GM23338 (cell line): ENCODE measurements around the gene NECTIN3. TPM values are rescaled to one million over a fixed set of nuclear protein-coding genes. Genes with fewer than 3 reads are reported as not detected.
A peak's percentile ranks its signal among the peaks of the same experiment; 100 is the strongest.

Experiments
- ATAC-seq: fragments of 200-7000 bp; cut with Tn5 transposase; 3 replicates; pipeline ENCODE4 v1.9.1; 2020
- DNase-seq: peaks from one replicate; pipeline ENCODE4 v3.0.0-alpha.2; 2015; ENCODE audit warnings: low spot score
- H2AFZ ChIP-seq: fragments of 200-600 bp; sonication (generic); 2 replicates; pipeline ENCODE4 v1.8.0; 2016; ENCODE audit warnings: antibody characterized with exemption, mild to moderate bottlenecking, moderate library complexity
- H3F3A ChIP-seq: fragments of 200-600 bp; sonication (generic); replicated peaks from 2 replicates; pipeline ENCODE4 v1.8.0; 2017; ENCODE audit warnings: antibody characterized with exemption, mixed run types, low read depth
- H3K27ac ChIP-seq: fragments of 200-600 bp; sonication (generic); 2 replicates; pipeline ENCODE4 v1.6.1; 2016; ENCODE audit warnings: low read depth
- H3K27me3 ChIP-seq: fragments of 200-600 bp; sonication (generic); 2 replicates; pipeline ENCODE4 v1.8.0; 2016; ENCODE audit warnings: mild to moderate bottlenecking, mixed run types, moderate library complexity; ENCODE audit not compliant: insufficient read depth
- H3K36me3 ChIP-seq: fragments of 200-600 bp; sonication (generic); 2 replicates; pipeline ENCODE4 v1.8.0; 2016; ENCODE audit warnings: mild to moderate bottlenecking; ENCODE audit not compliant: insufficient read depth
- H3K4me1 ChIP-seq: fragments of 200-600 bp; sonication (generic); 2 replicates; pipeline ENCODE4 v1.8.0; 2016; ENCODE audit warnings: mild to moderate bottlenecking, moderate library complexity; ENCODE audit not compliant: insufficient read depth
- H3K4me2 ChIP-seq: fragments of 200-600 bp; sonication (generic); 2 replicates; pipeline ENCODE4 v1.7.1; 2017; ENCODE audit warnings: mixed run types
- H3K4me3 ChIP-seq: fragments of 200-600 bp; sonication (generic); 2 replicates; pipeline ENCODE4 v1.6.1; 2016; ENCODE audit warnings: mixed run types
- H3K79me2 ChIP-seq: fragments of 200-600 bp; sonication (generic); replicated peaks from 2 replicates; pipeline ENCODE4 v1.8.0; 2017; ENCODE audit warnings: mild to moderate bottlenecking; ENCODE audit not compliant: insufficient read depth
- H3K9me2 ChIP-seq: fragments of 200-600 bp; sonication (generic); 2 replicates; pipeline ENCODE4 v1.8.0; 2017; ENCODE audit not compliant: insufficient read depth
- H4K20me1 ChIP-seq: fragments of 200-600 bp; sonication (generic); replicated peaks from 2 replicates; pipeline ENCODE4 v1.8.0; 2017; ENCODE audit warnings: mild to moderate bottlenecking; ENCODE audit not compliant: insufficient read depth
- H3K27ac Mint-ChIP-seq: 2 replicates; pipeline ENCODE4 v1.8.0; 2020; ENCODE audit warnings: inconsistent platforms, mild to moderate bottlenecking, moderate library complexity, mixed read lengths
- H3K27me3 Mint-ChIP-seq: 3 replicates; pipeline ENCODE4 v1.8.0; 2022; ENCODE audit warnings: low read depth, mild to moderate bottlenecking, moderate library complexity, mixed read lengths, inconsistent platforms; ENCODE audit not compliant: insufficient read depth, poor library complexity
- H3K36me3 Mint-ChIP-seq: 3 replicates; pipeline ENCODE4 v1.8.0; 2021; ENCODE audit warnings: low read depth, mild to moderate bottlenecking, inconsistent platforms, moderate library complexity, mixed read lengths
- H3K4me1 Mint-ChIP-seq: 3 replicates; pipeline ENCODE4 v1.8.0; 2020; ENCODE audit warnings: mild to moderate bottlenecking, inconsistent platforms, mixed read lengths
- H3K4me3 Mint-ChIP-seq: 3 replicates; pipeline ENCODE4 v1.8.0; 2021; ENCODE audit warnings: moderate library complexity, mild to moderate bottlenecking, inconsistent platforms, mixed read lengths
- H3K9me3 Mint-ChIP-seq: 3 replicates; pipeline ENCODE4 v1.8.0; 2020; ENCODE audit warnings: moderate library complexity, mild to moderate bottlenecking, inconsistent platforms, mixed read lengths
- CREB1 ChIP-seq: fragments of 250-450 bp; sonication (Bioruptor Pico); IDR thresholded peaks from 2 replicates; pipeline ENCODE4 v1.5.0; 2020; ENCODE audit warnings: low read depth, mild to moderate bottlenecking, moderate library complexity
- EZH2 ChIP-seq: fragments of 200-600 bp; sonication (generic); IDR thresholded peaks from one replicate; pipeline ENCODE4 v1.8.0; 2017; ENCODE audit warnings: antibody characterized with exemption, mild to moderate bottlenecking, low read depth; ENCODE audit not compliant: unreplicated experiment
- EZH2phosphoT487 ChIP-seq: fragments of 200-600 bp; sonication (generic); IDR thresholded peaks from one replicate; pipeline ENCODE4 v1.8.1; 2018; ENCODE audit warnings: antibody characterized with exemption; ENCODE audit not compliant: unreplicated experiment
- NANOG ChIP-seq: IDR thresholded peaks from 2 replicates; pipeline ENCODE4 v1.6.1; 2016; ENCODE audit warnings: antibody characterized with exemption, borderline replicate concordance
- POLR2AphosphoS5 ChIP-seq: IDR thresholded peaks from 2 replicates; pipeline ENCODE4 v1.6.1; 2016; ENCODE audit warnings: antibody characterized with exemption, low read depth
- STAT1 ChIP-seq: IDR thresholded peaks from one replicate; pipeline ENCODE4 v1.6.1; 2016; ENCODE audit warnings: antibody characterized with exemption; ENCODE audit not compliant: unreplicated experiment
- ZNF114 ChIP-seq: fragments of 250-450 bp; sonication (Bioruptor Pico); IDR thresholded peaks from 2 replicates; pipeline ENCODE4 v1.5.0; 2020; ENCODE audit warnings: mild to moderate bottlenecking, moderate library complexity
- ZNF331 ChIP-seq: fragments of 250-450 bp; sonication (Bioruptor Pico); IDR thresholded peaks from 2 replicates; pipeline ENCODE4 v1.5.0; 2020; ENCODE audit warnings: low read depth, mild to moderate bottlenecking, moderate library complexity
- polyA plus RNA-seq: library from polyadenylated mRNA; unstranded; fragments of >200 nt; fragmentation: Nextera tagmentation; extraction: Ambion mirVana; gene quantifications from 2 replicates; pipeline ENCODE4 v1.2.1, GENCODE V29; 2016
- total RNA-seq: library from RNA; depleted of rRNA; stranded (reverse); fragments of >200 nt; shearing (Covaris generic); gene quantifications from 2 replicates; pipeline ENCODE4 v1.2.3, GENCODE V29; 2014
- TF ChIP-seq, protein P1 (sequence below), 2 experiments: fragments of 200-600 bp in 1 of 2; sonication (generic) in 1 of 2; conservative IDR thresholded peaks; 2 replicates each; pipeline versions ENCODE4 v1.5.1 to v1.6.1; 2016 to 2017; ENCODE audit warnings: antibody characterized with exemption in 2 of 2, low read depth in 2 of 2, mild to moderate bottlenecking in 2 of 2, moderate library complexity in 1 of 2
- TF ChIP-seq, protein P2 (sequence below): fragments of 250-450 bp; sonication (Bioruptor Pico); IDR thresholded peaks from 2 replicates; pipeline ENCODE4 v1.5.0; 2020; ENCODE audit warnings: mild to moderate bottlenecking, moderate library complexity

The NECTIN3 gene
- total and polyA plus RNA-seq, 2 experiments from 2014 or later: 16.0 to 48.2 TPM

DNA sequence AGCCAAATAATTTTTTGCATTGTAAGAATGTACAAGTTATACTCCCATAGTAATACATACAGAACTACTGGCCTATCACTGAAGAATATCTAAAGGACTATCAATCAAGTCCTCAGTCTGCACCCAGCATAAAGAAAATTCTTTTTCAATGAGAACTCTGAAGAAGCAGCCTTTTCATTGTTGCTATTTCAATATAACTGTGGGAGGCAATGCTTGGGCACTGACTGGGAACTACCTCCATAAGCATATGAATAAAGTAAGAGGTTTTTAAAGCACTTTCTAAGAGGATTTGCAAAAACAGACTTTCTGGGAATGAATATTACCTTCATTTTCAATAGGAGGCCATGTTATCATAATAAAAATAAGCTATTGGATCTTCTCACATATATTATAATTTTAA lies 24.6 kb upstream of the NECTIN3 start:
- H3K36me3 ChIP-seq: no peaks in the 10 kb centered on the region
- no peak overlapping the region for H3K4me3 ChIP-seq
- Mint-ChIP-seq H3K27me3 (no peaks in the 10 kb centered on the region), H3K36me3 (peaks cover 30% of the 10 kb centered on the region; the same call in 2 of the 3 replicates), H3K4me3 (no peak overlapping the region), H3K9me3 (peaks cover 20% of the 10 kb centered on the region), H3K27ac (peak overlapping the region; percentile 71), H3K4me1 (peaks cover 47% of the 10 kb centered on the region)
- H3K27ac ChIP-seq: peak overlapping the region; percentile 68
- peak; percentile 98 for ATAC-seq
- H3K27me3 ChIP-seq: no peaks in the 10 kb centered on the region
- H3K9me2 ChIP-seq: no peaks in the 10 kb centered on the region
- H4K20me1 ChIP-seq: no peaks in the 10 kb centered on the region
- TF ChIP-seq EZH2phosphoT487 (no peak), ZNF331 (no peak), EZH2 (no peak), CREB1 (no peak), ZNF114 (CRISPR knock-in tag) (no peak), STAT1 (no peak), POLR2AphosphoS5 (no peak), NANOG (peak; percentile 85)
- TF ChIP-seq, protein P1, sequence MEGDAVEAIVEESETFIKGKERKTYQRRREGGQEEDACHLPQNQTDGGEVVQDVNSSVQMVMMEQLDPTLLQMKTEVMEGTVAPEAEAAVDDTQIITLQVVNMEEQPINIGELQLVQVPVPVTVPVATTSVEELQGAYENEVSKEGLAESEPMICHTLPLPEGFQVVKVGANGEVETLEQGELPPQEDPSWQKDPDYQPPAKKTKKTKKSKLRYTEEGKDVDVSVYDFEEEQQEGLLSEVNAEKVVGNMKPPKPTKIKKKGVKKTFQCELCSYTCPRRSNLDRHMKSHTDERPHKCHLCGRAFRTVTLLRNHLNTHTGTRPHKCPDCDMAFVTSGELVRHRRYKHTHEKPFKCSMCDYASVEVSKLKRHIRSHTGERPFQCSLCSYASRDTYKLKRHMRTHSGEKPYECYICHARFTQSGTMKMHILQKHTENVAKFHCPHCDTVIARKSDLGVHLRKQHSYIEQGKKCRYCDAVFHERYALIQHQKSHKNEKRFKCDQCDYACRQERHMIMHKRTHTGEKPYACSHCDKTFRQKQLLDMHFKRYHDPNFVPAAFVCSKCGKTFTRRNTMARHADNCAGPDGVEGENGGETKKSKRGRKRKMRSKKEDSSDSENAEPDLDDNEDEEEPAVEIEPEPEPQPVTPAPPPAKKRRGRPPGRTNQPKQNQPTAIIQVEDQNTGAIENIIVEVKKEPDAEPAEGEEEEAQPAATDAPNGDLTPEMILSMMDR (conservative IDR thresholded peaks at IDR 0.05; ENCODE audit: low read depth in 2 of 2): no peak
- TF ChIP-seq, protein P2, sequence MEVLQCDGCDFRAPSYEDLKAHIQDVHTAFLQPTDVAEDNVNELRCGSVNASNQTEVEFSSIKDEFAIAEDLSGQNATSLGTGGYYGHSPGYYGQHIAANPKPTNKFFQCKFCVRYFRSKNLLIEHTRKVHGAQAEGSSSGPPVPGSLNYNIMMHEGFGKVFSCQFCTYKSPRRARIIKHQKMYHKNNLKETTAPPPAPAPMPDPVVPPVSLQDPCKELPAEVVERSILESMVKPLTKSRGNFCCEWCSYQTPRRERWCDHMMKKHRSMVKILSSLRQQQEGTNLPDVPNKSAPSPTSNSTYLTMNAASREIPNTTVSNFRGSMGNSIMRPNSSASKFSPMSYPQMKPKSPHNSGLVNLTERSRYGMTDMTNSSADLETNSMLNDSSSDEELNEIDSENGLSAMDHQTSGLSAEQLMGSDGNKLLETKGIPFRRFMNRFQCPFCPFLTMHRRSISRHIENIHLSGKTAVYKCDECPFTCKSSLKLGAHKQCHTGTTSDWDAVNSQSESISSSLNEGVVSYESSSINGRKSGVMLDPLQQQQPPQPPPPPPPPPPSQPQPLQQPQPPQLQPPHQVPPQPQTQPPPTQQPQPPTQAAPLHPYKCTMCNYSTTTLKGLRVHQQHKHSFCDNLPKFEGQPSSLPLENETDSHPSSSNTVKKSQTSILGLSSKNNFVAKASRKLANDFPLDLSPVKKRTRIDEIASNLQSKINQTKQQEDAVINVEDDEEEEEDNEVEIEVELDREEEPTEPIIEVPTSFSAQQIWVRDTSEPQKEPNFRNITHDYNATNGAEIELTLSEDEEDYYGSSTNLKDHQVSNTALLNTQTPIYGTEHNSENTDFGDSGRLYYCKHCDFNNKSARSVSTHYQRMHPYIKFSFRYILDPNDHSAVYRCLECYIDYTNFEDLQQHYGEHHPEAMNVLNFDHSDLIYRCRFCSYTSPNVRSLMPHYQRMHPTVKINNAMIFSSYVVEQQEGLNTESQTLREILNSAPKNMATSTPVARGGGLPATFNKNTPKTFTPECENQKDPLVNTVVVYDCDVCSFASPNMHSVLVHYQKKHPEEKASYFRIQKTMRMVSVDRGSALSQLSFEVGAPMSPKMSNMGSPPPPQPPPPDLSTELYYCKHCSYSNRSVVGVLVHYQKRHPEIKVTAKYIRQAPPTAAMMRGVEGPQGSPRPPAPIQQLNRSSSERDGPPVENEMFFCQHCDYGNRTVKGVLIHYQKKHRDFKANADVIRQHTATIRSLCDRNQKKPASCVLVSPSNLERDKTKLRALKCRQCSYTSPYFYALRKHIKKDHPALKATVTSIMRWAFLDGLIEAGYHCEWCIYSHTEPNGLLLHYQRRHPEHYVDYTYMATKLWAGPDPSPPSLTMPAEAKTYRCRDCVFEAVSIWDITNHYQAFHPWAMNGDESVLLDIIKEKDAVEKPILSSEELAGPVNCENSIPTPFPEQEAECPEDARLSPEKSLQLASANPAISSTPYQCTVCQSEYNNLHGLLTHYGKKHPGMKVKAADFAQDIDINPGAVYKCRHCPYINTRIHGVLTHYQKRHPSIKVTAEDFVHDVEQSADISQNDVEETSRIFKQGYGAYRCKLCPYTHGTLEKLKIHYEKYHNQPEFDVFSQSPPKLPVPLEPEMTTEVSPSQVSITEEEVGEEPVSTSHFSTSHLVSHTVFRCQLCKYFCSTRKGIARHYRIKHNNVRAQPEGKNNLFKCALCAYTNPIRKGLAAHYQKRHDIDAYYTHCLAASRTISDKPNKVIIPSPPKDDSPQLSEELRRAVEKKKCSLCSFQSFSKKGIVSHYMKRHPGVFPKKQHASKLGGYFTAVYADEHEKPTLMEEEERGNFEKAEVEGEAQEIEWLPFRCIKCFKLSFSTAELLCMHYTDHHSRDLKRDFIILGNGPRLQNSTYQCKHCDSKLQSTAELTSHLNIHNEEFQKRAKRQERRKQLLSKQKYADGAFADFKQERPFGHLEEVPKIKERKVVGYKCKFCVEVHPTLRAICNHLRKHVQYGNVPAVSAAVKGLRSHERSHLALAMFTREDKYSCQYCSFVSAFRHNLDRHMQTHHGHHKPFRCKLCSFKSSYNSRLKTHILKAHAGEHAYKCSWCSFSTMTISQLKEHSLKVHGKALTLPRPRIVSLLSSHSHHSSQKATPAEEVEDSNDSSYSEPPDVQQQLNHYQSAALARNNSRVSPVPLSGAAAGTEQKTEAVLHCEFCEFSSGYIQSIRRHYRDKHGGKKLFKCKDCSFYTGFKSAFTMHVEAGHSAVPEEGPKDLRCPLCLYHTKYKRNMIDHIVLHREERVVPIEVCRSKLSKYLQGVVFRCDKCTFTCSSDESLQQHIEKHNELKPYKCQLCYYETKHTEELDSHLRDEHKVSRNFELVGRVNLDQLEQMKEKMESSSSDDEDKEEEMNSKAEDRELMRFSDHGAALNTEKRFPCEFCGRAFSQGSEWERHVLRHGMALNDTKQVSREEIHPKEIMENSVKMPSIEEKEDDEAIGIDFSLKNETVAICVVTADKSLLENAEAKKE: peak; percentile 49; the same call in 1 of the 2 replicates
- H3F3A ChIP-seq: no peaks in the 10 kb centered on the region
- peak overlapping the region; percentile 3 for H3K4me2 ChIP-seq
- peaks cover 30% of the 10 kb centered on the region for H3K4me1 ChIP-seq
- H3K79me2 ChIP-seq: no peaks in the 10 kb centered on the region
- no peak overlapping the region for H2AFZ ChIP-seq
- DNase-seq: peak; percentile 68
